PC-3 (cell line): ENCODE data around the gene OSBPL9.

ENCODE experiments used
- EZH2 ChIP-seq: fragments of 300-600 bp; sonication (generic); IDR thresholded peaks from one replicate; pipeline ENCODE4 v1.6.1; 2017; ENCODE audit warnings: antibody characterized with exemption, mild to moderate bottlenecking, low read length; ENCODE audit not compliant: unreplicated experiment
- EZH2phosphoT487 ChIP-seq: fragments of 300-600 bp; sonication (generic); IDR thresholded peaks from 2 replicates; pipeline ENCODE4 v1.6.1; 2018; ENCODE audit warnings: mild to moderate bottlenecking, antibody characterized with exemption, low read length, borderline replicate concordance
- TF ChIP-seq, protein P1 (sequence below): fragments of 300-600 bp; sonication (generic); conservative IDR thresholded peaks from 2 replicates; pipeline ENCODE4 v1.5.1; 2017; ENCODE audit warnings: antibody characterized with exemption, low read depth, mild to moderate bottlenecking, low read length

GRCh38 chr1:51814513-51814912 is 197.6 kb downstream of the OSBPL9 start:
- TF ChIP-seq, protein P1, sequence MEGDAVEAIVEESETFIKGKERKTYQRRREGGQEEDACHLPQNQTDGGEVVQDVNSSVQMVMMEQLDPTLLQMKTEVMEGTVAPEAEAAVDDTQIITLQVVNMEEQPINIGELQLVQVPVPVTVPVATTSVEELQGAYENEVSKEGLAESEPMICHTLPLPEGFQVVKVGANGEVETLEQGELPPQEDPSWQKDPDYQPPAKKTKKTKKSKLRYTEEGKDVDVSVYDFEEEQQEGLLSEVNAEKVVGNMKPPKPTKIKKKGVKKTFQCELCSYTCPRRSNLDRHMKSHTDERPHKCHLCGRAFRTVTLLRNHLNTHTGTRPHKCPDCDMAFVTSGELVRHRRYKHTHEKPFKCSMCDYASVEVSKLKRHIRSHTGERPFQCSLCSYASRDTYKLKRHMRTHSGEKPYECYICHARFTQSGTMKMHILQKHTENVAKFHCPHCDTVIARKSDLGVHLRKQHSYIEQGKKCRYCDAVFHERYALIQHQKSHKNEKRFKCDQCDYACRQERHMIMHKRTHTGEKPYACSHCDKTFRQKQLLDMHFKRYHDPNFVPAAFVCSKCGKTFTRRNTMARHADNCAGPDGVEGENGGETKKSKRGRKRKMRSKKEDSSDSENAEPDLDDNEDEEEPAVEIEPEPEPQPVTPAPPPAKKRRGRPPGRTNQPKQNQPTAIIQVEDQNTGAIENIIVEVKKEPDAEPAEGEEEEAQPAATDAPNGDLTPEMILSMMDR: no peak
- TF ChIP-seq EZH2 (no peak), EZH2phosphoT487 (no peak)
